DND-41 (cell line): ENCODE measurements around the gene NECTIN2.

Experiments used
- EZH2 ChIP-seq: IDR thresholded peaks from 3 replicates; pipeline ENCODE4 v1.6.1; 2012; ENCODE audit warnings: borderline replicate concordance, low read depth, mild to moderate bottlenecking, moderate library complexity, low read length, inconsistent platforms; ENCODE audit not compliant: severe bottlenecking
- TF ChIP-seq, protein P1 (sequence below): IDR thresholded peaks from 2 replicates; pipeline ENCODE4 v1.5.1; 2012; ENCODE audit warnings: borderline replicate concordance, low read length, moderate library complexity, mild to moderate bottlenecking; ENCODE audit not compliant: poor library complexity, severe bottlenecking; ENCODE audit errors: extremely low read depth

DNA sequence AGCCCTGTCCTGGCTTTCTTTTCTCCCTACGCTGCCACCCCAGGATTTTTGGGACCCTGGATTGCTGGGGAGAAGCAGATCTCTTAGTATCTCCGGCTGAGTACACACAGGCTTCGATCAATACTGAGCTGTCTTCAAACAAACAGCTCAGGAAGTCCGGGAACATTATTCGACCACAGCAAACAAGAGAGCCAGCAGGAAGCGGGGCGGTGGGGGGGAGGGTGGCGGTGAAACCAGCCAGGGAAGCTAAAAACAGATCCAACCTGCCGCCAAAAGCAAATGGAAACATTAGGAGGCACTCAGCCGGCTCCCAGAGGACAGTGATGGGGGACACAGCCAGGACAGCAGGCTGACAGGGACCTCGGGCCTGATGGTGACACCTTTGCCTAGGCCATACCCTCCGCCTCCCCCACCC is 49.4 kb upstream of the NECTIN2 start:
- TF ChIP-seq, protein P1, sequence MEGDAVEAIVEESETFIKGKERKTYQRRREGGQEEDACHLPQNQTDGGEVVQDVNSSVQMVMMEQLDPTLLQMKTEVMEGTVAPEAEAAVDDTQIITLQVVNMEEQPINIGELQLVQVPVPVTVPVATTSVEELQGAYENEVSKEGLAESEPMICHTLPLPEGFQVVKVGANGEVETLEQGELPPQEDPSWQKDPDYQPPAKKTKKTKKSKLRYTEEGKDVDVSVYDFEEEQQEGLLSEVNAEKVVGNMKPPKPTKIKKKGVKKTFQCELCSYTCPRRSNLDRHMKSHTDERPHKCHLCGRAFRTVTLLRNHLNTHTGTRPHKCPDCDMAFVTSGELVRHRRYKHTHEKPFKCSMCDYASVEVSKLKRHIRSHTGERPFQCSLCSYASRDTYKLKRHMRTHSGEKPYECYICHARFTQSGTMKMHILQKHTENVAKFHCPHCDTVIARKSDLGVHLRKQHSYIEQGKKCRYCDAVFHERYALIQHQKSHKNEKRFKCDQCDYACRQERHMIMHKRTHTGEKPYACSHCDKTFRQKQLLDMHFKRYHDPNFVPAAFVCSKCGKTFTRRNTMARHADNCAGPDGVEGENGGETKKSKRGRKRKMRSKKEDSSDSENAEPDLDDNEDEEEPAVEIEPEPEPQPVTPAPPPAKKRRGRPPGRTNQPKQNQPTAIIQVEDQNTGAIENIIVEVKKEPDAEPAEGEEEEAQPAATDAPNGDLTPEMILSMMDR: no peak
- TF ChIP-seq EZH2: no peak
